ENCODE results near the gene ABCC9.

DNA sequence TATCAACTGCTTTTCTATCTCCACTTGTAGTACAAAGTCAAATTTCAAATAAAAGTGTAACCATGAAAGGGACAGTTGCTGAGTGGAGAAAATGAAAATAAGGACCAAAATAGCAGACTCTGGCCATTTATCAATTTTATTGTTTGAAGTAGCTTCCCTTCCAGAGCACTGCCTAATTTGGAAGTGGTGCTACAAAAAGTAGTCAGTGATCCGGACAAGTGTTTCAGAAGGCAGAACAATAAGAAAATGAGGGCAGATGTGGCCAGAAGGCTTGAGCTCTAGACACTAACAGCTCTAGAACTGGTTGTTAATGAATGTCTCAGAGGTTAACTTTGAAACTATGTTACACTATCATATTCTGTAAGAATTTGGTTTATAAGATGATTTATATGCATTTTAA lies 48.9 kb downstream of the ABCC9 start:
- TF ChIP-seq, protein P1, sequence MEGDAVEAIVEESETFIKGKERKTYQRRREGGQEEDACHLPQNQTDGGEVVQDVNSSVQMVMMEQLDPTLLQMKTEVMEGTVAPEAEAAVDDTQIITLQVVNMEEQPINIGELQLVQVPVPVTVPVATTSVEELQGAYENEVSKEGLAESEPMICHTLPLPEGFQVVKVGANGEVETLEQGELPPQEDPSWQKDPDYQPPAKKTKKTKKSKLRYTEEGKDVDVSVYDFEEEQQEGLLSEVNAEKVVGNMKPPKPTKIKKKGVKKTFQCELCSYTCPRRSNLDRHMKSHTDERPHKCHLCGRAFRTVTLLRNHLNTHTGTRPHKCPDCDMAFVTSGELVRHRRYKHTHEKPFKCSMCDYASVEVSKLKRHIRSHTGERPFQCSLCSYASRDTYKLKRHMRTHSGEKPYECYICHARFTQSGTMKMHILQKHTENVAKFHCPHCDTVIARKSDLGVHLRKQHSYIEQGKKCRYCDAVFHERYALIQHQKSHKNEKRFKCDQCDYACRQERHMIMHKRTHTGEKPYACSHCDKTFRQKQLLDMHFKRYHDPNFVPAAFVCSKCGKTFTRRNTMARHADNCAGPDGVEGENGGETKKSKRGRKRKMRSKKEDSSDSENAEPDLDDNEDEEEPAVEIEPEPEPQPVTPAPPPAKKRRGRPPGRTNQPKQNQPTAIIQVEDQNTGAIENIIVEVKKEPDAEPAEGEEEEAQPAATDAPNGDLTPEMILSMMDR (IDR thresholded peaks at IDR 0.05; ENCODE audit: insufficient read depth, low read length): no peak
- TF ChIP-seq, protein P2, sequence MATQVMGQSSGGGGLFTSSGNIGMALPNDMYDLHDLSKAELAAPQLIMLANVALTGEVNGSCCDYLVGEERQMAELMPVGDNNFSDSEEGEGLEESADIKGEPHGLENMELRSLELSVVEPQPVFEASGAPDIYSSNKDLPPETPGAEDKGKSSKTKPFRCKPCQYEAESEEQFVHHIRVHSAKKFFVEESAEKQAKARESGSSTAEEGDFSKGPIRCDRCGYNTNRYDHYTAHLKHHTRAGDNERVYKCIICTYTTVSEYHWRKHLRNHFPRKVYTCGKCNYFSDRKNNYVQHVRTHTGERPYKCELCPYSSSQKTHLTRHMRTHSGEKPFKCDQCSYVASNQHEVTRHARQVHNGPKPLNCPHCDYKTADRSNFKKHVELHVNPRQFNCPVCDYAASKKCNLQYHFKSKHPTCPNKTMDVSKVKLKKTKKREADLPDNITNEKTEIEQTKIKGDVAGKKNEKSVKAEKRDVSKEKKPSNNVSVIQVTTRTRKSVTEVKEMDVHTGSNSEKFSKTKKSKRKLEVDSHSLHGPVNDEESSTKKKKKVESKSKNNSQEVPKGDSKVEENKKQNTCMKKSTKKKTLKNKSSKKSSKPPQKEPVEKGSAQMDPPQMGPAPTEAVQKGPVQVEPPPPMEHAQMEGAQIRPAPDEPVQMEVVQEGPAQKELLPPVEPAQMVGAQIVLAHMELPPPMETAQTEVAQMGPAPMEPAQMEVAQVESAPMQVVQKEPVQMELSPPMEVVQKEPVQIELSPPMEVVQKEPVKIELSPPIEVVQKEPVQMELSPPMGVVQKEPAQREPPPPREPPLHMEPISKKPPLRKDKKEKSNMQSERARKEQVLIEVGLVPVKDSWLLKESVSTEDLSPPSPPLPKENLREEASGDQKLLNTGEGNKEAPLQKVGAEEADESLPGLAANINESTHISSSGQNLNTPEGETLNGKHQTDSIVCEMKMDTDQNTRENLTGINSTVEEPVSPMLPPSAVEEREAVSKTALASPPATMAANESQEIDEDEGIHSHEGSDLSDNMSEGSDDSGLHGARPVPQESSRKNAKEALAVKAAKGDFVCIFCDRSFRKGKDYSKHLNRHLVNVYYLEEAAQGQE (IDR thresholded peaks at IDR 0.05; ENCODE audit: insufficient replicate concordance, low read depth): no peak
- TF ChIP-seq POLR2AphosphoS5 (IDR thresholded peaks at IDR 0.05; ENCODE audit: low read depth) (no peak), SPI1 (IDR thresholded peaks at IDR 0.05; ENCODE audit: borderline replicate concordance, low read depth) (no peak), GABPA (IDR thresholded peaks at IDR 0.05; ENCODE audit: low read depth) (no peak)

Measured in HL-60 (cell line).